GM21367 (cell line): ENCODE data around the gene SUN2.
A peak's percentile ranks its signal among the peaks of the same experiment; 100 is the strongest.

Source experiments
- ATAC-seq: cut with Tn5 transposase; IDR thresholded peaks from one replicate; pipeline ENCODE4 v1.9.1; 2021; ENCODE audit not compliant: unreplicated experiment

SUN2 gene

GRCh38 chr22:38755155-38755910 lies 465 bp downstream of the SUN2 start:
- ATAC-seq, result peak; percentile 8

GRCh38 chr22:38754751-38755154 lies 1.0 kb downstream of the SUN2 start:
- no peak for ATAC-seq

GRCh38 chr22:38753948-38754750 lies 1.6 kb downstream of the SUN2 start:
- no peak for ATAC-seq

GRCh38 chr22:38751422-38752346 lies 4.1 kb downstream of the SUN2 start:
- ATAC-seq, result no peak

GRCh38 chr22:38751066-38751421 lies 4.8 kb downstream of the SUN2 start:
- no peak for ATAC-seq

- no peak for ATAC-seq
These were observed 5.2 kb downstream of the SUN2 start for GRCh38 chr22:38750638-38751037.

GRCh38 chr22:38750104-38750503 lies 5.7 kb downstream of the SUN2 start:
- no peak for ATAC-seq

- ATAC-seq, result no peak
These were observed 7.2 kb downstream of the SUN2 start for GRCh38 chr22:38748487-38749136.

GRCh38 chr22:38745676-38746460 lies 9.9 kb downstream of the SUN2 start:
- no peak for ATAC-seq

- no peak for ATAC-seq
These were observed 10.8 kb downstream of the SUN2 start for GRCh38 chr22:38744981-38745380.

GRCh38 chr22:38742176-38742942 lies 13.4 kb downstream of the SUN2 start:
- ATAC-seq, result no peak

- ATAC-seq, result no peak
These were observed 14.2 kb downstream of the SUN2 start for GRCh38 chr22:38741576-38741975.

- ATAC-seq, result no peak
These were observed 14.6 kb downstream of the SUN2 start for GRCh38 chr22:38741166-38741565.

- no peak for ATAC-seq
These were observed 15.0 kb downstream of the SUN2 start for GRCh38 chr22:38740754-38741153.

- ATAC-seq, result no peak
These were observed 15.6 kb downstream of the SUN2 start for GRCh38 chr22:38740116-38740723.

- ATAC-seq, result no peak
These were observed 16.3 kb downstream of the SUN2 start for GRCh38 chr22:38739300-38740055.

- ATAC-seq, result no peak
These were observed 17.2 kb downstream of the SUN2 start for GRCh38 chr22:38738475-38739070.
